HG02938 (cell line): ENCODE results near the gene CNOT4.
"Not testable (repeated sequence)": the region's sequence is repeated elsewhere in the genome, so short reads cannot be mapped to it uniquely, and the experiment has no call there.

Experiments
- ATAC-seq: cut with Tn5 transposase; IDR thresholded peaks from one replicate; pipeline ENCODE4 v1.9.1; 2021; ENCODE audit warnings: mild to moderate bottlenecking, moderate library complexity; ENCODE audit not compliant: unreplicated experiment

The CNOT4 gene

DNA sequence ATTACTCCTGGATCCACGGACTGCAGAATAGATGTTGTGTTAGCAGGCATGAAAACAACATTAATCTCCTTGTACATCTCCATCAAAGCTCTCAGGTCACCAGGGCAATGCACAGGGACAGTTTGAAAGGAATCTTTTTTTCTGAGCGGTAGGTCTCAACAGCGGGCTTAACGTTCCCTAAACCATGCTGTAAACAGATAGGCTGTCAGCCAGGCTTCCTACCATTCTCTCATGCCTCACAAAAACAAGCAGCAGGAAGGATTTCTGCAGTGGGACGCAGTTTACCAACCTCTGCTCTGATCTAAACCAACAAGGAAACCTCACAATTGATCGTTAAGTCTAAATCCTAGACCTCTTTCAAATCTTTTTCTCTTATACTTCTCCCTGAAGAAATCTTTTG is 50.8 kb downstream of the CNOT4 start:
- no peak for ATAC-seq

DNA sequence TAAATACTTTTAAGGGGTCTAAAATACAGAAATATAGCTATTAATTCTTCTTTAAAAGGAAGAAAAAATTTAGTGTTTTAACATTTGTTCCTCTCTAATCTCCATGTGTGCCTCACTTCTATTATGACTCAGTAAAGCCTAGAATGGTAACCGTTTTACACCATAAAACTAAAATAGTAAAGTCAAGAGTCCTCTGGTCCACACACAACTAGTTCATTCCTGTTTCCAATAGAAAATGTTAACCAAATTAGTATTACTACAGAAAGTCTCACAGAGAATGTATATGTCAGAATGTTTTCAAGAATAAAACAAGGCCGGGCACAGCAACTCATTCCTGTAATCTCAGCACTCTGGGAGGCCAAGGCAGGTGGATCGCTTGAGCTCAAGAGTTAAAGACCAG is 55.8 kb downstream of the CNOT4 start:
- ATAC-seq = no peak

DNA sequence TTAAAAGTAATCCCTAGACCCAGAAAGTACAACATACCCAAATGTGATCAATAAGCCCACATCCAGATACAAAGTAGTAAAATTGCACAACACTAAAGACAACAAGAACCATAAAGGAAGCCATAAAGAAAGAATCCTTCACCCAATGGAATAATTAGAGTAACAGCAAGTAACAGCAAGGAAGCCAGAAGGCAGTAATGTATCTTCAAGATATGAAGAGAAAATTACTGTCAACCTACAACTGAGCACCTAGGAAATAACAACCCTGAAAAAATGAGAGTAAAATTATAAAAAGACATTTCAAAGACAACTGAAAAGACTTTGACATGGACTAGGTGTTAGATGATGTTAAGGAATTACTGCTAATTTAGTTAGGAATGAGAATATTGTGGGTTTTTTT is 60.5 kb downstream of the CNOT4 start:
- ATAC-seq = no peak

GRCh38 chr7:135448753-135449152 is 61.1 kb downstream of the CNOT4 start:
- ATAC-seq = no peak

- no peak for ATAC-seq
Measured at GRCh38 chr7:135447748-135448147, 62.2 kb downstream of the CNOT4 start.

DNA sequence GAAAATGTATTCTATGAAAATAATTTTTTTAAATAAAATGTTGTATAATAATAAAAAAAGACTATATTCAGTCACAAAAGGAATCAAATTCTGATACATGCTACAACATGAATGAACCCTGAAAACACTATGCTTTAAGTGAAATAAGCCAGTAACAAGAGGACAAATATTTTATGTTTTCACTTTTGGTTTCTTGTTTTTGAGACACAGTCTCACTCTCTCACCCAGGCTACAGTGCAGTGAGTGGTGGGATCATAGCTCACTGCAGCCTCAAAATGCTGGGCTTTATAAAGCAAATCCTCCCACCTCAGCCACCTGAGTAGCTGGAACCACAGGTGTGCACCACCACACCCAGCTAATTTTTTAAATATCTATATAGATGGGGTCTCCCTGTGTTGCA is 64.2 kb downstream of the CNOT4 start:
- ATAC-seq = no peak

DNA sequence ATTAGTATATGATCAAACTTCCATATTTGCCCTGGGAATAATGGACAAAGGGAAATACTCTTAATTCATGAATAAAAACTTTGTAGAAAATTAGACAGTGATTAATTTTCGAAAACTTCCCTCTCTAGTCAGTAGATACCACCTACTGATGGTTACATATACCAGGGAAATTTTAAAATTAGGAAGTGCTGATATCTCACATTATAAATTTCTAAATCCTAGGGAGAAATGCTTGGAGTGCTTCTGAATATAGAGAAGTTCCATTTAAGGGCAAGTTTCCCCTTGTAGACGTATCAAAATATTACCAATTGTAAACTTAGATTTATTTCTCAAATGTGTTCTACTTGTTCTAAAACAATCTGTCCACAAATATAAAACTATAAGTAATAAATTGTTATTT is 64.6 kb downstream of the CNOT4 start:
- not testable (repeated sequence) for ATAC-seq

- no peak for ATAC-seq
Measured at GRCh38 chr7:135441791-135442190, 68.1 kb downstream of the CNOT4 start.

GRCh38 chr7:135434047-135434446 is 75.9 kb downstream of the CNOT4 start:
- ATAC-seq = no peak

GRCh38 chr7:135430626-135431025 is 79.3 kb downstream of the CNOT4 start:
- ATAC-seq = no peak

- no peak for ATAC-seq
Measured at GRCh38 chr7:135428879-135429278, 81.0 kb downstream of the CNOT4 start.

DNA sequence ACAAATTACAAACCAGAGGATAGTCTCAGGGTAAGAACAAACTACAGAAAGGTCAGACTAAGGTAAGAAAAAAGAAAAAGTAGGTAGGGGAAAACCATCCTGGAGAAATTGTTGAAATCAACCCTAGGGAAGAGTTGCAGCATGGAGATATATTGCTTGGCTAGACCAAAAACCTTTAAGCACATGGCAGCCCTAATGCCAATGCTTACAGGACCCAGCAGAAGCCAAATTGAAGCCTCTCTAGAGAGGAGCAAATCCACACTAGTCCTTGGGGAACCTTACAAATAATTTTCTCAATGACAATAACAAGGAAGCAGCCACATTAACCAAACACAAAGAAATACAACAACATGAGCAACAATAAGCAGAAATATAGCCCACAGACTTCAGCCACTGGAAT is 81.9 kb downstream of the CNOT4 start:
- ATAC-seq = no peak

DNA sequence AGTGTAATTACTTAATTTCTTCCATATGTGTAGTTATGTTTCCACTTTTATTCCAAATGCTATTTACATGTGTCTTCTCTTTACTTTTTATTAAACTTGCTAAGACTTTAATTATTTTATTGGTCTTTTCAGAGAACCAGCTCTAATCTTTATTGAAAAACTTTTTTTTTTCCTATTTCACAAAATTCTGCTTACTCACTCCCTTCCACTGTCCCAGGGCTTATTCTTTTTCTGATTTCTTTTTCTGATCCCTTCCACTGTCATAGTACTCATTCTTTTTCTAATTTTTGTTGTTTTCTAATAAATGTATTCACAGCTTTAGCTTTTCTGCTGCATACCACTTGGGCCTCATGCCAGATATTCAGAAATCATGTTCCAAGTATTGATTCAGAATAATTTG is 82.7 kb downstream of the CNOT4 start:
- no peak for ATAC-seq

DNA sequence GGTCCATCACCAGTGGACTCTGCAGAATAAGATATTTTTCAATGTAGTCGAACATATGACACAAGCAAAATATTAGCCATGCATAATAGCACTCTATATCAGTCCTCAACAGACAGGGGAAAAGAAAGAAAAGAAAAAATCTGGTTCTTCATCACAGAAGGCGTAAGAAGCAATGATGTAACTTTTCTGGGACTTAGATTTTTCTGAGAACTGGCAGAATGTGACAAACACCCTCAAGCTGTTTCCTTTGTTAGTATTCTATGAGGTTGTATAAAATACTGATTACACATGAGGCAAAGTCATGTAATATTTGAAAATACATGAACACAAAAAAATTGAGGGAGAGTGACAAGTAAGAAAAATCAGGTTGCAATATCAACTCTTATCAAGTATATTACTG is 84.9 kb downstream of the CNOT4 start:
- ATAC-seq = no peak

- ATAC-seq = no peak
Measured at GRCh38 chr7:135420786-135421185, 89.1 kb downstream of the CNOT4 start.

GRCh38 chr7:135416431-135416830 is 93.5 kb downstream of the CNOT4 start:
- no peak for ATAC-seq

- no peak for ATAC-seq
Measured at GRCh38 chr7:135414850-135415439, 95.0 kb downstream of the CNOT4 start.

- no peak for ATAC-seq
Measured at GRCh38 chr7:135414208-135414607, 95.7 kb downstream of the CNOT4 start.

DNA sequence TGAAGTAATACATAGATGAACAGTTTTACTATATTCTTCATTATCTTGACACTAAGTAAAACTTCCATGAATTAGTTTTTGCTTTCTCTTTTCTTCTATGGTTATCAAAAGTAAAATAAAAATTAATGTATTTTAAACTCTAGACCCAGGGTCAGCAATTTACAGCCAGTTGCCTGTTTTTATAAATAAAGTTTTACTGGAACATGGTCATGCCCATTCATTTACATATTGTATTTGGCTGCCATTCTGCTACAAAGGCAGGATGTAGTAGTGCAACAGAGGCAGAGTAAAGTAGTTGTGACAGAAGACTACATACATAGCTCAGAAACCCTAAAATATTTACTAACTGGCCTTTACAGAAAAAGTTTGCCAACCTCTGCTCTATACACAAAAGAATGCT is 98.8 kb downstream of the CNOT4 start:
- no peak for ATAC-seq

GRCh38 chr7:135410543-135410942 is 99.4 kb downstream of the CNOT4 start:
- ATAC-seq = no peak

DNA sequence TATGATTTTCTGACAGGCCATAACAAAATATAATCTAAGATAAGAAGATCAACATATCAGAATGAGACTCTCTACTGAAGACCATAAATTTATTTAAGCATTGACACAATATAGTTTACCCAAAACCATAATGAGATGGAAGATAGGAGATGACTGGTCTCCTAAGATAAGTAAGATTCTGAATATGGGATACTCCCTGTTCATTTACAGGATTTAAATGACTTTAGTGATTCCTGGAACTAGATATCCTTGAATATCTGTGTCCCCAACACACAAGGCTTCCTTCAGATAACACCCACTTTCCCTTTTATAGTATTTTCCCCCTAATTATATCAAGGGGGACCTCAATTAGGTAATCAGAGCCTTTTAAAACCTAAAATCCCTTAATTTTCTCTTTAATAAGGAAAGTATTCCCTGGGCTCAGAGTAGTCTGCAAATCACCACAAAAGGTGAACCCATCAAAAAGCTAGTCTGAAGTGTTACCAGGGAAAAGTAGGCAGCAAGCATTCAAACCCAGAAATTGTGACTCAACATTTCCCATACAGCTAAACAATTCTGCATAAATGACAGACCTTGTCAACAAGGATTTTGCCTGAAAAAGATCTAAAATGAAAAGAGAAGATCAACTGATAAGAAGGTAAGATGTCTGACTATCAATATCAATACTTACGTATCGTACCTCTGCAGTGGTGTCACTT is 99.9 kb downstream of the CNOT4 start:
- ATAC-seq = no peak

DNA sequence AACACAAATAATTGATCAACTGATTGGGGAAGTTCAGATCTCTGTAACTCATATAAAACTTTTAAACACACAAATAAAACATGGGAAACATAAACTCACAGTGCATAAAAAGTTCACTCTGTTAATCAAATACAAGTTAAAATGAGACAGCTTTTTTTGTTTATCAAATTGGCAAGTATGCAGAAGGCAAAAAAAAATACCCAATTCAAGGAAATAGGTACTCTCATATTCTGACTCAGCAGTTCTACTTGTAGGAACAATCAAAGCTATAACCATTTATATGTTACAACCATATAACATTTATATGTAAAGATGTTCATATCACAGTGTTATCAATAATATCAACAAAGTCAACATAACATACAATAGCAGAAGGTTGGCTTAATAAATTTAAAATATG is 102.0 kb downstream of the CNOT4 start:
- no peak for ATAC-seq

DNA sequence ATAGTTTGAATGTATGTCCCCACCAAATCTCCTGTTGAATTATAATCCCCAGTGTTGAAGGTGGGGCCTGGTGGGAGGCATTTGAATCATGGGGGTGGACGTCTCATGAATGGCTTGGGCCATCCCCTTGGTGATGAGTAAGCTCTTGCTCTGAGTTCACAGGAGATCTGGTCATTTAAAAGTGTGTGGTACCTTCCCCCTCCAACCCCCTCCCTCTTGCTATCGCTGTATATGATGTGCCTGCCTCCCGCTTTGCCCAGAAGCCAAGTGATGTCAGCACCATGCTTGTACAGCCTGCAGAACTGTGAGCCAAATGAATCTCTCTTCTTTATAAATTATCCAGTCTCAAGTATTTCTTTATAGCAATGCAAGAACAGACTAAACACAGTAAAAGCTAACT is 103.0 kb downstream of the CNOT4 start:
- ATAC-seq = no peak
